NCI-H1930 (cell line): ENCODE results near the gene LPP.
A peak's percentile ranks its signal among the peaks of the same experiment; 100 is the strongest.

Experiments used
- DNase-seq, 2 experiments: peaks; one replicate each; lab custom pipeline; 2025; lab: John Stamatoyannopoulos, UW

LPP gene

GRCh38 chr3:188829130-188829529 lies 675.2 kb downstream of the LPP start:
- DNase-seq, result no peak

GRCh38 chr3:188829576-188829975 lies 675.6 kb downstream of the LPP start:
- no peak for DNase-seq

GRCh38 chr3:188830893-188831292 lies 676.9 kb downstream of the LPP start:
- no peak for DNase-seq

GRCh38 chr3:188832146-188832545 lies 678.2 kb downstream of the LPP start:
- no peak for DNase-seq

- no peak for DNase-seq
Observed at GRCh38 chr3:188832961-188833721, 679.2 kb downstream of the LPP start.

- no peak for DNase-seq
Observed at GRCh38 chr3:188834349-188834748, 680.4 kb downstream of the LPP start.

GRCh38 chr3:188839187-188839695 lies 685.3 kb downstream of the LPP start:
- DNase-seq, result peak; percentile 38 to 52

GRCh38 chr3:188840290-188840689 lies 686.3 kb downstream of the LPP start:
- DNase-seq, result no peak

- no peak for DNase-seq
Observed at GRCh38 chr3:188841906-188842305, 687.9 kb downstream of the LPP start.

GRCh38 chr3:188842639-188843038 lies 688.7 kb downstream of the LPP start:
- DNase-seq, result no peak

GRCh38 chr3:188844096-188844495 lies 690.1 kb downstream of the LPP start:
- DNase-seq, result no peak

GRCh38 chr3:188845514-188845913 lies 691.6 kb downstream of the LPP start:
- DNase-seq, result no peak

- no peak for DNase-seq
Observed at GRCh38 chr3:188848947-188849346, 695.0 kb downstream of the LPP start.

- DNase-seq, result no peak
Observed at GRCh38 chr3:188853856-188854771, 700.2 kb downstream of the LPP start.

- DNase-seq, result no peak
Observed at GRCh38 chr3:188854772-188855149, 700.8 kb downstream of the LPP start.

- no peak for DNase-seq
Observed at GRCh38 chr3:188855675-188856074, 701.7 kb downstream of the LPP start.

GRCh38 chr3:188860147-188860546 lies 706.2 kb downstream of the LPP start:
- no peak for DNase-seq

GRCh38 chr3:188861842-188862744 lies 708.1 kb downstream of the LPP start:
- DNase-seq, result no peak

GRCh38 chr3:188863999-188864406 lies 710.0 kb downstream of the LPP start:
- no peak for DNase-seq

GRCh38 chr3:188867691-188868265 lies 713.8 kb downstream of the LPP start:
- no peak for DNase-seq

- no peak for DNase-seq
Observed at GRCh38 chr3:188868803-188869202, 714.8 kb downstream of the LPP start.

- DNase-seq, result no peak
Observed at GRCh38 chr3:188869628-188870027, 715.7 kb downstream of the LPP start.
